ENCODE data around the gene TRH. TPM values are rescaled to one million over a fixed set of nuclear protein-coding genes. Genes with fewer than 3 reads are reported as not detected.

The TRH gene
- total RNA-seq, 4 donors from 2014 or later, result 0.65 TPM; not detected in 3

- no peak for ATAC-seq (ENCODE audit: low FRiP score)
- no peak for DNase-seq (ENCODE audit: low spot score)
- no peak for TF ChIP-seq CTCF (IDR thresholded peaks at IDR 0.05)
Measured at GRCh38 chr3:129979905-129980304, 5.4 kb downstream of the TRH start.

- DNase-seq (ENCODE audit: low spot score), result no peak
- no peak for ATAC-seq (ENCODE audit: low FRiP score)
- TF ChIP-seq CTCF (IDR thresholded peaks at IDR 0.05), result no peak
Measured at GRCh38 chr3:129983561-129983960, 9.0 kb downstream of the TRH start.

GRCh38 chr3:129984125-129984524 is 9.6 kb downstream of the TRH start:
- no peak for TF ChIP-seq CTCF (IDR thresholded peaks at IDR 0.05)
- no peak for ATAC-seq (ENCODE audit: low FRiP score)

GRCh38 chr3:129985113-129985512 is 10.6 kb downstream of the TRH start:
- DNase-seq (ENCODE audit: low spot score) (no peak), ATAC-seq (ENCODE audit: low FRiP score) (no peak)
- no peak for TF ChIP-seq CTCF (IDR thresholded peaks at IDR 0.05)

More at GRCh38 chr3:129984125-129984524, 9.6 kb downstream of the TRH start:
- no peak for DNase-seq (ENCODE audit: low spot score)

- ATAC-seq (ENCODE audit: low FRiP score) (no peak), DNase-seq (ENCODE audit: low spot score) (no peak)
- TF ChIP-seq CTCF (IDR thresholded peaks at IDR 0.05), result no peak
Measured at GRCh38 chr3:129988429-129988828, 13.9 kb downstream of the TRH start.

- no peak for DNase-seq (ENCODE audit: low spot score)
- no peak for ATAC-seq (ENCODE audit: low FRiP score)
- TF ChIP-seq CTCF (IDR thresholded peaks at IDR 0.05), result no peak
Measured at GRCh38 chr3:129989414-129989813, 14.9 kb downstream of the TRH start.

GRCh38 chr3:129992781-129993180 is 18.3 kb downstream of the TRH start:
- no peak for DNase-seq (ENCODE audit: low spot score)
- TF ChIP-seq CTCF (IDR thresholded peaks at IDR 0.05), result no peak
- ATAC-seq (ENCODE audit: low FRiP score), result no peak

Data from omental fat pad (tissue), 4 donors.